Measurements from ENCODE around the gene ITGBL1.

ITGBL1 gene, protein sequence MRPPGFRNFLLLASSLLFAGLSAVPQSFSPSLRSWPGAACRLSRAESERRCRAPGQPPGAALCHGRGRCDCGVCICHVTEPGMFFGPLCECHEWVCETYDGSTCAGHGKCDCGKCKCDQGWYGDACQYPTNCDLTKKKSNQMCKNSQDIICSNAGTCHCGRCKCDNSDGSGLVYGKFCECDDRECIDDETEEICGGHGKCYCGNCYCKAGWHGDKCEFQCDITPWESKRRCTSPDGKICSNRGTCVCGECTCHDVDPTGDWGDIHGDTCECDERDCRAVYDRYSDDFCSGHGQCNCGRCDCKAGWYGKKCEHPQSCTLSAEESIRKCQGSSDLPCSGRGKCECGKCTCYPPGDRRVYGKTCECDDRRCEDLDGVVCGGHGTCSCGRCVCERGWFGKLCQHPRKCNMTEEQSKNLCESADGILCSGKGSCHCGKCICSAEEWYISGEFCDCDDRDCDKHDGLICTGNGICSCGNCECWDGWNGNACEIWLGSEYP

DNA sequence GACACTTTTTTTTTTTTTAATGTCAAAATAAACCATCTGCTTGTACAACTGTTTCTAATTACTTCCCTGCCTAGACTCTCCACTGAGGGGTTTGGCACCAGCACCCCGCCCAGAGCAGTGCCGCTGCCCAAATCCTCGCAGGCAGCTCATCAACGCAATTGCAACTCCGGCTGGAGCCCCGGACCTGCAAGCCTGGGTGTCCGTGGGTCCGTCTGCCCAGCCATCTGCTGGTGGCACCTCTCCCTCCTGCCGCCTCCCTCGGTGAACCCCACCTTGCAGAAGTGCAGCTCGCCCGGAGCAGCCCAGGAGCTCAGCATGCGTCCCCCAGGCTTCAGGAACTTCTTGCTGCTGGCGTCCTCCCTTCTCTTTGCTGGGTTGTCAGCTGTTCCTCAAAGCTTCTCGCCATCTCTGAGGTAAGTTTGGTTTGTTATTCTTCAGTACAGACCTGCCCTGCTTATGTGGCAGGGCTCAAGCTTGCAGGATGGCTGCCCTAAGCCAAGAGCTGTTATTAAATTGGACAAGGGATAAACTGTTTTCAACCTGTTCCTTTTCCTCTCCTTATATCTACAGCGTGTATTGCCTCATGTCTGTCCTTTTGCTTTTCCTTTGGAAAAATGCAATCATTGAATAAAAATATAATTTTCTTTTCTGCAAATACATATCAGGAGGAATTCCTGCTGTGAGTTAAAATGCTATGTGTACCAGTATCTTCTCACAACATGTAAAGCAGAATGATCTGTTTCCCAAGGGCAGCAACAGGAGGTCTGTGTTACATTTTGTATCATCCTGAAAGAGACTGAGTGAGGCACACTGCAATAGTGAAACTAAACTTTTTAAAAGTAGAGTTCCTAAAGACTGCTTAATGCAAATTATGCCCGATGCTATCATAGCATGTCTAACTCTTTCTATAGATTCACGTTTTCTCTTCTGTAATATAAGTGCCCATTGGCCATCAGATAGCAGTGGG lies at the start of gene ITGBL1:
Gene ITGBL1, plus strand, starts transcription at position 157 of the 967 bp plus-strand sequence. Its CDS starts 159 bp downstream, at position 316.
- no peak for DNase-seq (ENCODE audit: low read depth in 3 of 3, low spot score in 1 of 3)

DNA sequence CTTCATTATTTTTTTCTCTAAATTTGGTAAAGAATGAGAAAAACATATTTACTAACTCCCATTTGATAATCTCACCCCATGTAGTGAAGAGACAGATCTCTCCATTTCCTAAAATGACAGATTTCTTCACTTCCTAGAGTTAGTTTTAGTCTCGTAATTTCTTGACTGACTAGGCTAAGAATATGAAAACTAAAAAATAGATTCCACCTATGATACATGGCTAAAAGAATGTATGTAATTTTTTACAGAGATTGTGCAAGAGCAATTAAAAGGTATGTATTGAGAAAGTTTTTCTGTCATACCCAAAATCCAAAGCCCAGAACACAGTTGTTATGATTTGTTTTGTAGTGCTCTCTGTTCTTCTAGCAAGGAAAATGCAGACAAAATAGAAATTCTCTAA lies 45.7 kb upstream of the ITGBL1 start:
- DNase-seq (ENCODE audit: low read depth in 3 of 3, low spot score in 1 of 3) = no peak

DNA sequence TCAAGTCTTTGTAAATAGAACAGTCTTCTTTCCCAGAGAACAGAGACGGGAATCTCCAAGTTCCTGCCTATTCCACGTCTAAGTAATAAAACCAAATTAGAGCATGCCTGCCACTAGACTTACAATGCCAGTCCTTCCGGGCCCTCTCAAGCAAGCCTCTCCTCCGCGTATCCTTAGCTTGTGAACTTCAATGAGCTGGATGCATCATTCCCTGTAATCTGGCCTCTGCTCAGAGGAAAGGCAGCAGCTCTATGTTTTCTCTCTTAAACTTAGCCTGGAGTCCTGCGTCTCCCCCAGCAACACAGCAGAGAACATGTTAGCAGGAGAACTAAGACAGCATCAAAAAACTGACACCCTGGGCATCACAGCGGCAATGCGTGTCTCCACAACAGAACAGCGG lies 44.3 kb upstream of the ITGBL1 start:
- no peak for DNase-seq (ENCODE audit: low read depth in 3 of 3, low spot score in 1 of 3)

DNA sequence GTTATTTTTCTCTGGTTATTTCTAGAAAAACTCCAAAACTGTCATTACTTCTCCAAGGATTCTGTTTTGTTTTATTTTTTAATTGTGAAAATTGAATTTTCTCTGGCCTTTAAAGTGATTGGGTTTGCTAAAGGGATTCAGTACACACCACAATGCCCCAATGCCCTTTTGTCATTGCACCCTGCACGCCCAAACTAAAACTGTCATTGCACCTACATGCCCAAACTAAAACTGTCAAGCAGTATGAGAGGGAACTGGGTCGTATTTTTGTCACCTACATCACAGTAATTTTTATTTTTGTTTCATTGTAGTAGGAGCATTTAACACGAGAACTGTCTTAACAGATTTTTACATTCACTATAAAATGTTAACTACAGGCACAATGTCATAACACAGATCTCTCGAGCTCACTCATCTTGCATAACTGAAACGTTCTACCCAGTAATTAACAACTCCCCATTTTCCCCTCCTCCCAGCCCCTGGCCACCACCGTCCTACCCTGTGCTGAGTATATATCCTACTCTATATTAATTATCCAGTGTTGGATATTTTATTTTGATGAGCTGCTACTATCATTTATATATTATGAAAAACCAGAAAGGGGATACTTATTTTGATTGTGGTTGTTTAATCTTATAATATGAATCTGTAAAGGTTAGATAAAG lies 43.4 kb upstream of the ITGBL1 start:
- no peak for DNase-seq (ENCODE audit: low read depth in 3 of 3, low spot score in 1 of 3)

DNA sequence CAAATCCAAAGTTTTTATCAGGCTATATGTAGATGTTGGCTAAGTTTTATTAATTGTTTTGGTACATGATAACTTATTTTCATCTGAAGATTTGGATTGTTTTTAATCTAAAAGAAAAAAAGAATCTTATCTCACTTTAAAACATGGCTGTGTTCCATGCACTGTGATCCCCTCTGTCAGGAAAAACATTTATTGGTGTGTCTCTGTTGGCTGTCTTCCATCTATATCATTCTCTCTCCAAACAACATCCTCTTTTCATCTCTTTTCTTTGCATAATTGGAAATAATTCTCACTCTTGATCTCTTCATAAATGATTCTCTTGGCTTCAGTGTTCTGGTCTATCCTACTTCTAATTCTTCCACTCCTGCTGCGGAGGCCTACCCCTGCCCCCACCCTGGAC lies 40.4 kb upstream of the ITGBL1 start:
- no peak for DNase-seq (ENCODE audit: low read depth in 3 of 3, low spot score in 1 of 3)

DNA sequence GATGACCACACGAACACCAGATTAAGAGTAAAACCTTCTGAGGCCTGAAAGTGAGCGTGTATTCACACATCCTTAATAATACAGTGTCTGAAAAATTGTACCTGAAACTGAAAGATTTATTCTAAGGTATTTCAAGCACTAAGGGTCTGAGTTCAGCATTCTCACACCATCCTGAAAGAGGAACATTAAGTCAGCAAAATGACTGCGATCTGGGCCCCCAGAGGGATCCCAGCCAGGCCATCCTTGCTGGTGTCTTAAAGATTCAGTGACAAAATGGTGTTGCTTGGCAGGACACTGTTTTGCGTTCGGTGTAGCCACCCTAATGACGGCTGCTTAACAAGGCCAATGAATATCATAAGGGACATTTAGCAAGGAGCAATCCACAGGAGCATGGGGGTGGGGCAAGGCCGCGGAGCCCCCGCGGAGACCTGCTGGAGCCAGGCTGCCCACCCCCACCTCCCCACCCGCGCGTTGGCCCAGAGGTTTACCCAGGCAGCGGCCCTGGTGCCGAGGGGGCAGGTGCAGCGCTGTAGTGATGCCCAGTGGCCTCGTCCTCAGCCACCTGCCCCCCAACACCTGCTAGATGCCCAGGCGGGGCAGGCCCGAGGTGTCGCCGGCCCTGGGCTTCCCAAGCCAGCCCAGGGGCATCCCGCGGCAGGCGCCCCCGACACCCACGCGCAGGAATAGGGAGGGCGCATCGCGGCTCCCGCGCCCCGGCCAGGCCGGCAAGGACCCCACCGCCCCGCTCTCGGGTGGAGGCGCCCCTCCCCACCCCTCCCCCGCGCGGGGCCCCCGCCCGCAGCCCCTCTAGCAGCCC lies 36.9 kb upstream of the ITGBL1 start:
- no peak for DNase-seq (ENCODE audit: low read depth in 3 of 3, low spot score in 1 of 3)

DNA sequence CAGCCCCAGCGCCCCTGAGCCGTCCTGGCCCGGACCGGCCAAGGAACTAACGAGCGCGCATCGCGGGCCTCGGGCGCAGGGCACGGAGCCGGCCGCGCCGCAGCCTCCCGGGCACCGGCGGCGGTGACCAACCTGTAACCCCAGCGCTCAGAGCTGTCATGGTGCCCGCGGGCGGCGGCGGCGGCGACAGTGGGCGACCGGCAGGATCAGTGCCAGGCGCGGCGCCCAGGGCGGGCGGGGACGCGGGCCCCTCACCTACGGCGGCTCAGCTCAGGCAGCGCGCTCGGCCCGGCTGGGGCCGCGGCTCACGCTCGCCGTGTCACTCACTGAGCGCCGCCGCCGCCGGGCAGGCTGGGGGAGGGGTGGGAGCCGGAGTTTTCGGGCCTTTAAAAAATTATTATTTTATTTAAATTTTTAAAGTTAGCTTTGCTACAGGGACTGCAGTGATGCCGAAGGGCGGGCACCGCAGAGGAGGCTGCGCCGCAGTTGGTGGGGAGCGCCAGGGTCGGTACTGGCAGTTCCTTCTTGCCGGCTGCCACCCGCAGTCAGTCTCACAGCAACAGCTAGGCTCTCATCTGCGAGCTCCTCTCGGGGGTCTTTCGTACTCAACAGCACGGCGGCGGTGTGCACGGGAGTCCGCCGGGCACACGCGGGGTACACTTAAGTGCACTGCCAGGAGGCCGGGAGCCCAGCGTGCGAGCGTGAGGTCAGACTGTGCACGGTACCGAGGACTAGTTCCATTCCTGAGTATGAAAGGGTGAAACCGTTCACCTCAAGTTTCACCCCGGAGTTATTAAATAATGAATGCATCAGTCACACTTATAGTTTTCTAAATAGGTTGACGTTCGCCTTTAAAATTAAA lies 36.1 kb upstream of the ITGBL1 start, which contains the start of gene NALCN:
Gene NALCN, minus strand, starts transcription at position 328 of the 862 bp plus-strand sequence. CDS start 17,382 bp downstream, outside the sequence.
- DNase-seq (ENCODE audit: low read depth in 3 of 3, low spot score in 1 of 3) = no peak

DNA sequence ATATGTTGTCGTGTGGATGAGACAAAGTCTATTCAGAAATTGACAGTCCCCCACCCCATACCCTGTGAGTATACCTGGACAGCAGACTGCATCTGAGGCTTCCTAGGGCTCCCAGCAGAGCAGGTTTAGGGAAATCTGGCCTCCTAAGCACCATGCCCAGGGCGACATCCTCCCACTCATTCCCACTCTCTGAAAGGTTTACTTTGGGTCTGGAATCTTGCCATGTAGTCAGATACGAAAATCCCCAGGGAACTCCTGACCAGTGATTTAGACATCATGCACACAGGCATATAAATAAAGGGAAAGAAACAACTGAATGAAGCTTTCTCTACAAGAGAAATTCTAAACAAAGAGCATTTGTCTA lies 35.5 kb upstream of the ITGBL1 start:
- no peak for DNase-seq (ENCODE audit: low read depth in 3 of 3, low spot score in 1 of 3)

DNA sequence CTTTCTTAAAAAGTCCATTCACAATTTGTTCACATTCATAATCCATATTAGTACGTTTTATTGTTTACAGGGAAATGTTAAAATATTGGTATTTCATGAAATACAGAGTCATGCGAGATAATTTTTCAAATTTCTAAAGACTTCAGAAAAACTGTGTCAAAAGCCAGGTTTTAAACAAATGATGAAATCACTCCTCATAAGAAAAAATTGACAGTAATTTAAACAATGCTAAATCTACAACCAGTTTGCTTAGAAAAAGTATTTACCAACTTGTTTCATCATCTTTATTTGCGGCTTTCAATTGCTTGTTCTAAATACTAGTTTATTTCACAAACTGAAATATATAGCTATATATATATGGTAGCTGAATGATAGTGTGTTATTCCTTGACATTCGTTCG lies 35.0 kb upstream of the ITGBL1 start:
- no peak for DNase-seq (ENCODE audit: low read depth in 3 of 3, low spot score in 1 of 3)

DNA sequence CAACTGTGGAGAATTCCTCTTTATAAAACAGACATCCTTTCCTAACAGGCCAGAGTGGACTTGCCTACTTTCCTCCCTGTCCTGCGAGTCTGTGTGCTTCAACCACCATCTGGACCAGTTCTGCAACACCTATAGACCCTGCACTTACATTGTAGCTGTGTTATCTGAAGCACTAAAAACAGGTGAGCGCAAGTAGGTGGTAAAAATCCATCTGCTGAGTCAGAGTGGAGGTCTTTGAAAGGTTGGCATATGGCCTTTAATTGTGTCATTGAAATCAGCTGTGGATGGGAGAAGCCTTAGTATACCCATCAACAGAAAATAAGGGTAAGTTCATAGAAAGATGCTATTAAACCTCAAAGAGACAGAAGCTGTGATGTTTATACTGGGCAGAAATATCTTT lies 28.6 kb upstream of the ITGBL1 start:
- no peak for DNase-seq (ENCODE audit: low read depth in 3 of 3, low spot score in 1 of 3)

DNA sequence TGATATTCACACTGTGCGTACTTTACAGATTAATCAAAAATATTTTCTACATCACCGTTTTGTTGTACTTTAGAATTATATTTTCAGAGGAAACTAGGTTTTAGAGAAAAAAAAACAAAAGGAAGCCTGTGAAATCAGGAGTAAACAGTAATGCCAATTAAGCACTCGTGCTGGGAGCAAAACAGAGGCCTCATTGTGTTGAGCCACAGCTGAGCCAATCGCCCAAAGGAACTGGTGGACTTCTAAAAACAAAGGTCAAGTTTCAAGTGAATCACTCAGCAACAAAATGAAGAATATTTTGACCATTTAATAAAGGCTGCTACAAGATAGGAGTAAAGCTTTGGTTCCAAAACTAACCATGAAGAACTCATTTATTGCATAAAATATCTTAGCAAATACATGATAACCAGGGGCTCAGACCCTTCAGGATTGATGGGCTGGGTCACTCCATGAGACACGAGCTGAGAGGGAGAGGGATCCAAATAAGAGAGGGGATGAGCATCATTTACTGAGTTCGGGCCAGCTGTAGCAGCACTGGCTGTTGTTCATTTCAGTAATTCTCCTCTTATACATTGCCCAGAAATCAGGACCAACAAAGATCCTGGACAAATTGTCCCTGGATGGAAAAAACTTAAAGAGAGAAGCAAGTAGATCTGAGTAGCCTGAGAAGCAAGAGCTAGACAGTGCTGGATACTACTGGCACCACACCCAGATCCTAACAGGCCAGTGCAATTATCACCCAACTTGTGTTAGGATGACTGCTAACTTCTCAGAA lies 27.9 kb upstream of the ITGBL1 start:
- DNase-seq (ENCODE audit: low read depth in 3 of 3, low spot score in 1 of 3) = no peak

DNA sequence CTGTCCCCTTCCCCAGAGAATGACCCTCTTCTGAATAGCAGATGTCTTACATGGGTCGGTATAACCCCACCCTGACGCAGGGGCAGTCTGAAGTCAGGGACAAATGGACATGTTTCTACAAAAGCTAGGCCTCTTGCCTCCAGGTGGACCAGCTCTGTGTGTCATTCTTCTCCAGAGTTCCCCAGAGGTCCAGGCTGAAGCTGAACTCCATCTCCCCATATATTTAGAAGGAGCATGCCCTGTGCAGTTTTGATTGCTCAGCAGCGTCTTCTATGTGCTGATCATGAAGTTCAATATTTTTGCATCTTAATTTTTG lies 27.4 kb upstream of the ITGBL1 start:
- DNase-seq (ENCODE audit: low read depth in 3 of 3, low spot score in 1 of 3) = no peak

DNA sequence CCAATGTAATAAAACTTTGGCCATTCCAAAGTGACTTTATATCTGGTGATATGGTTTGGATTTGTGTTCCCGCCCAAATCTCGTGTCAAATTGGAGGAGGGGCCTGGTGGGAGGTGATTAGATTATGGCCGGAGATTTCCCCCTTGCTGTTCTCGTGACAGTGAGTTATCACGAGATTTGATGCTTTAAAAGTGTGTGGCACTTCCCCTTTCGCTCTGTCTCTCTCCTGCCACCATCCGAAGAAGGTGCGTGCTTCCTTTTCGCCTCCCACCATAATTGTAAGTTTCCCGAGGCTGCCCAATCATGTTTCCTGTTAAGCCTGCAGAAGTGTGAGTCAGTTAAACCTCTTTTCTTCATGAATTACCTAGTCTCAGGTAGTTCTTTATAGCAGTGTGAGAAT lies 26.9 kb upstream of the ITGBL1 start:
- DNase-seq (ENCODE audit: low read depth in 3 of 3, low spot score in 1 of 3) = no peak

DNA sequence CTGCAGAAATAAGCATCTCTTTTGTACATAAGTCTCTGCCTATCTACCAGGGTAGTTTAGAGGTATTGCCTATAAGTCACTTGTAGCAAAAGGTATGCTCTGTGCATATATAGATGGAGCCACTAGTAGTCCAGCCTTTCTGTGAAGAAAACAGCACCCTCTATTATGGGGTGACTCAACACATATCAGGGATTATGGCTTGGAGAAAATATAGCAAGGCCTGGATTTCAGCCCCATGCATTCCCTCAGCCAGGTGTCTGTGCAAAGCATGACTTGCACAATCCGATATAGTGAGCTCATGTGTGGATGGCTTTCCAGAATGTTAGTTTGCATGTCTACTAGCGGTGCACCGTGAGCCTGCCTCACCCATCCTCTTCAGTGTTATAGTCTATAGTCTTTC lies 22.7 kb upstream of the ITGBL1 start:
- no peak for DNase-seq (ENCODE audit: low read depth in 3 of 3, low spot score in 1 of 3)

DNA sequence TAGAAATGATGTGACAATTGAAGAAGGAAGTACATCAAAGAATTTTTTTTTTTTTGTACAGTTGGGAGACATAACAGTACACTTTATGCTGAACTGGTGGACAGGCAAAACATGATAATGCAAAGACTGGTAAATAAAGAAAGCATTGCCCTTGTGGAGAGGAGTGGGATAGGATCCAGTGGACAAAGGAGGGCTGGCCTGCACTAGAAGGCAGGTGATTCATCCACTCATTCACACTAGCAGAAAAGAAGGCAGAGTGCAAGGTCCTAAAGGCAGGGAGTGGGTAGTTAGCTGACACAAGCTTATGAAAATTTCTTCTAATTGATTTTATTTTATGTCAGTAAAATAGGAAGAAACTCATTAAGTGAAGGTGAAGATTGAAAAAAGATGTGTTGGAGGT lies 18.6 kb upstream of the ITGBL1 start:
- DNase-seq (ENCODE audit: low read depth in 3 of 3, low spot score in 1 of 3) = no peak

DNA sequence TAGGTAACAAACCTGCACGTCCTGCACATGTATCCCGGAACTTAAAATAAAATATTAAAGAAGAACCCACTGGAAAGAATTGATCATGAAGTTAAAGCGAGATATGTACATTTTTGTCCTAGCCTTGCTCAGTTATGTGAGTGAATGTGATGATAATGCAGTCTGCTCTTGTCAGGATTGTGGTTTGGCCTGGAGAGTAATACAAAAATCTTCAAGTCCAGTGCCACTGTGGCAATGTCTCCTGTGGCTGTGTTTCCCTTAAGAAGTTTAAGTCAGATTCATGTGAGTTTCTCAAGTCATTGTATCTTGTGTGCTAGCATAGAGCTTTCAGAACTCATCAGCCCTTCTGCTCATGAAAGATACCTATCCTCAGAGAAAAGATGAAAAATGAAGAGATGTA lies 18.0 kb upstream of the ITGBL1 start:
- DNase-seq (ENCODE audit: low read depth in 3 of 3, low spot score in 1 of 3) = no peak

DNA sequence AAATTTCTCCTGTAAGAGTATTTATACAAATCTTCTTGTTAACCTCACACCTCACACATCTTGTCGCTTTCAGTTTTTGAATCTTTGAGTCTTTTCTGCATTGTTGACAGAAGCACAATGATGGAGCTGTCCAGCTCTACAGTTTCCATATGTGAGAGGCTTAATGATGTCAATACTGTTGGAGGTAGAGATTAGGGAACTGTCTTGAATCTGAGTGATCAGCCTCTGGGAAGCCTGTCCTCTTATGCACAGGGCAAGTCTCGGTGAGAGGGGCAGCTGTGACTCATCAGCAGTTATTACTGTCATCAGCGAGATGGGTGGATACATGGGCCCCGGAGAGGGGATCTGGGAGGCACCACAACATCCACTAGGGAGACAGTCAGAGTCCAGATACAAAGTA lies 4.6 kb upstream of the ITGBL1 start:
- no peak for DNase-seq (ENCODE audit: low read depth in 3 of 3, low spot score in 1 of 3)

DNA sequence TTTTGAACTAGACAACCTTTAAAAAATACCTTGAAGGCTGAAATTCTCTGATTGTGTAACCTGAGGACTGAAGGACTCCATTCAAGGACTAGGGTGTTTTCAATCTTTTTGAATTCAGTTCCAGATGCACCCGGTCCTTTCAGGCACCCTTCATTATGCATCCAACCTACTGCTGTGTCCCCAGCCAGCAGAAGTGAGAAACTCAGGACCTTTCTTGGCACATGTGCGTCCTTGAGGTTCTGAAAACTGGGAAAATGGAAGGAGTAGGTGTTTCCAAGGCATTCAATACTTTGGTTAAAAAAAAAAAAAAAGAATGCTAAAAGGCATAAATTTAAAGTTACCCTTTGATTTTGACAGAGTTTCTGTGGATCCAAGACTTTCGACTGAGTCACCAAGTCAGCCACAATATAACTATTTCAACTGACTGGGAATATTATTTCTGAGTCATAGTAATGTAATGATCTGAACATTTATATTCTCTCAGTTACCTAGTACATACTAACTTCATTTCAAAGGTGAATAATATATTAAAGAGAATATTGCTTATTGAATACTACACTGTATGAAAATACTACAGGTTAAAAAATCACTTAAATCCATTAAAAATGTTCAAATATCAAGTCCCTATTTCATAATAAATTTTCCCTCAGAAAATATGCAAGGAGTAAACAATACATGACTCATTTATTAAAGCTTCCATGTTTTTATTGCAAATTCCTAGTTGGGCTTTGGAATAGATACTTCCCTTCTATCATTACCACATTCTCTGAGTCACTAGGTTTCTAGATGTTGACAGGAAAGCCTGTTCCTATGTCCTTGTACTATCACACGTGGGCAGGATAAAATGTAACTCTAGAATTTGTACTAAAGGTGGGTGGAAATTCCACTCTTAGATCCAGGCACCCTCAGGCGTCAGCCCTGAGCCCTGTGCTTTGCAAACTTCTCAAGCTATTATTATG lies 2.4 kb upstream of the ITGBL1 start:
- DNase-seq (ENCODE audit: low read depth in 3 of 3, low spot score in 1 of 3) = no peak
